LNCaP clone FGC (cell line): ENCODE results near the gene PVALB.

Experiments used
- DNase-seq: peaks from one replicate; pipeline ENCODE4 v3.0.0-alpha.2; 2011; ENCODE audit warnings: low read depth
- H3K4me3 ChIP-seq: 2 replicates; pipeline ENCODE4 v1.5.1; 2011; ENCODE audit warnings: mild to moderate bottlenecking, low read depth, low read length, control low read depth
- TF ChIP-seq, protein P1 (sequence below): IDR thresholded peaks from 2 replicates; pipeline ENCODE4 v1.5.1; 2012; ENCODE audit warnings: mild to moderate bottlenecking; ENCODE audit not compliant: control insufficient read depth, insufficient read depth; ENCODE audit errors: extremely low read depth

Gene PVALB

DNA sequence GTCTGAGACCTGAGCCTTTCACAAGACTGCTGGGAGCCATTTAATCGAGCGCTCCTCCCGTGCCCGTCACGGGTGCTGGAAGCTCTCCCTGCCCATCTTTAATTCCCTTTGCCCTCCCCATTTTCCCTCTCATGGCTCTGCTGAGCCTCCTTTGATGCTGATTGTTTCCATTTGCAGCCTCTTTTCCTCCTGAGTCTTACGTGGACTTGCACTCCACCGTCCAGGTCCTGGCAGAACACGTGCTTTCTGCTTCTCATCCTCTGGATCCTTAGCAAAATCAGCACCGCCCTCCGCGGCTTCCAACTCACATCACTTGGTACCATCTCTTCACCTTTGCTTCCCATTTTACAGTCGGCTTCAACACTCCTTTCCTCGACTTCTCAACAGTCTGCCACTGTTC, 48.2 kb downstream of the PVALB start:
- TF ChIP-seq, protein P1, sequence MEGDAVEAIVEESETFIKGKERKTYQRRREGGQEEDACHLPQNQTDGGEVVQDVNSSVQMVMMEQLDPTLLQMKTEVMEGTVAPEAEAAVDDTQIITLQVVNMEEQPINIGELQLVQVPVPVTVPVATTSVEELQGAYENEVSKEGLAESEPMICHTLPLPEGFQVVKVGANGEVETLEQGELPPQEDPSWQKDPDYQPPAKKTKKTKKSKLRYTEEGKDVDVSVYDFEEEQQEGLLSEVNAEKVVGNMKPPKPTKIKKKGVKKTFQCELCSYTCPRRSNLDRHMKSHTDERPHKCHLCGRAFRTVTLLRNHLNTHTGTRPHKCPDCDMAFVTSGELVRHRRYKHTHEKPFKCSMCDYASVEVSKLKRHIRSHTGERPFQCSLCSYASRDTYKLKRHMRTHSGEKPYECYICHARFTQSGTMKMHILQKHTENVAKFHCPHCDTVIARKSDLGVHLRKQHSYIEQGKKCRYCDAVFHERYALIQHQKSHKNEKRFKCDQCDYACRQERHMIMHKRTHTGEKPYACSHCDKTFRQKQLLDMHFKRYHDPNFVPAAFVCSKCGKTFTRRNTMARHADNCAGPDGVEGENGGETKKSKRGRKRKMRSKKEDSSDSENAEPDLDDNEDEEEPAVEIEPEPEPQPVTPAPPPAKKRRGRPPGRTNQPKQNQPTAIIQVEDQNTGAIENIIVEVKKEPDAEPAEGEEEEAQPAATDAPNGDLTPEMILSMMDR: no peak
- DNase-seq: no peak
- H3K4me3 ChIP-seq: no peak overlapping the region

DNA sequence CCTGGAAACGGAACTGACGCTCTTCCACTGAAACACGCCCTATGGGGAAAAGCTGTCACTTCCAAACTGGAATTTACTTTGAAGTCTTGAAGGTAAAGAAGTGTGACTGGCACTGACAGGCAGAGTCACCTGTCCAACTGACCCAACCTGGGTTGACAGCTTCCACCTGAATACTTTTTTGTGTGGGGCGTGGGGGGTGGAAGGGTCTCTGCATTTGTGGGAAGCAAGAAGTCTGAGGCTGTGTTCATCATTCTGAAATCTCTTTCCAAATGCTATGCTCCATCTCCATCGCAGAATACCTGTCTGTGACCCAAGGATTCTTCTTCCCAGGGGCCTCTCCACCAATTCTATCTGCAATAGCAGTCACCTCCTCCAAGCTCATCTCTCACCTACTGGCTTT, 48.7 kb downstream of the PVALB start:
- no peak overlapping the region for H3K4me3 ChIP-seq
- DNase-seq: no peak
- TF ChIP-seq, protein P1: no peak

DNA sequence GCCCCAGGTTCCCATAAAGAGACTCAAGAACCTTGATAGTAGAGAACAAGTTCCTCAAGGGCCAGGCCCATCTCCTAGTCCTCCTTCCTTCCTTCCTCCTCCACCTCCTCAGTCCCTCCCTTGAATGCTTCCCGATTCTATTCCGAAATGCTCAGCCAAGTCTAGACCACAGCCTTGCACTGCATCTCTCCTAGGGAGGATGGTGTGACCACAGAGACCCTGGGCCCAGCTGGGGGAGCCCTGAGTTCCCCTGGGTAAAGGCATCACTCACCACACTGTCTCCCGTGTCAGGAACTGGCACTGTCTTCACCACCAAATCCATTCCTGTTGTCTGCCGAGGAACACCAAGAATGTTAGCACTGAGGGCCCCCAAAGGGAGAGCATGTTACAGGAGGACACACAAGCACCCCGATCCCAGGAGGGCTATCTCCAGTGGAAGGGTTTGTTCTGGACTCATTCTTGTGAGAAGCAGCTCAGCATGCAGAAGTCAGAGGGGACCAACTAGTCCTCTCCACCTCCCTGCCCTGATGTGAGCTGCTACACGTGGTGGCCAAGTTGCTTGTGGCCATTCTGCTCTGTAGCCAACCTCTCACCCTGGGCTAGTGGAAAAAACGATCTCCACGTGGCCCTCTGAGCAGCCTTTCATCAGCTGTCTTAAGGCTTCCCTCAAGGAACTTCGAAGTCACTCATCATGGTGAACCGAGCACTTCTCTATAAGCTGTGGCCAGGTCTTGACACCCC, 49.6 kb downstream of the PVALB start:
- no peak for DNase-seq
- TF ChIP-seq, protein P1: no peak
- no peak overlapping the region for H3K4me3 ChIP-seq

DNA sequence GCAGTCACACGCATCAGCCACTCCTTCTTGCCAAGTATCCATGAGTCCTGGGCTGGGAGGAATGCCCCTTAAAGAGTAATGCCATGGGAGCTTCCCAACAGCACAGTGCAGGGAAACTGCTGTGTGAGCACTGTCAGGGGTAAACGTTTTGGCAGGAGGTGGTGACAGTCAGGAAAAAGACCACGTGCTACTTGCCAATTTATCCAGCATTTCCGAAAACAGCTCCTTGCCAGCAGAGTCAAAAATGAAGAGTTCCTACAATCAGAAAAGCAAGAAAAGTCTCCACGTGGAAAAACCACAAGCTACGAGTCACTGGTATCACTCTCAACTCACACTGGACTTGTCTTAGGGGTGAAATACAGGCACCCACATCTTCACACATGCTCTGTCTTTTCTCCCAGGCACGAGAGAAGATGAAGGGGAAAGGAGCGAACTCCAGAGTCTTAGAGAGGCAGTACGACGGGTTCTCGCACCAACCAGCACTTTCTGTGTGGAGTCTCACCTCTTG, 50.8 kb downstream of the PVALB start:
- no peak overlapping the region for H3K4me3 ChIP-seq
- TF ChIP-seq, protein P1: no peak
- no peak for DNase-seq

DNA sequence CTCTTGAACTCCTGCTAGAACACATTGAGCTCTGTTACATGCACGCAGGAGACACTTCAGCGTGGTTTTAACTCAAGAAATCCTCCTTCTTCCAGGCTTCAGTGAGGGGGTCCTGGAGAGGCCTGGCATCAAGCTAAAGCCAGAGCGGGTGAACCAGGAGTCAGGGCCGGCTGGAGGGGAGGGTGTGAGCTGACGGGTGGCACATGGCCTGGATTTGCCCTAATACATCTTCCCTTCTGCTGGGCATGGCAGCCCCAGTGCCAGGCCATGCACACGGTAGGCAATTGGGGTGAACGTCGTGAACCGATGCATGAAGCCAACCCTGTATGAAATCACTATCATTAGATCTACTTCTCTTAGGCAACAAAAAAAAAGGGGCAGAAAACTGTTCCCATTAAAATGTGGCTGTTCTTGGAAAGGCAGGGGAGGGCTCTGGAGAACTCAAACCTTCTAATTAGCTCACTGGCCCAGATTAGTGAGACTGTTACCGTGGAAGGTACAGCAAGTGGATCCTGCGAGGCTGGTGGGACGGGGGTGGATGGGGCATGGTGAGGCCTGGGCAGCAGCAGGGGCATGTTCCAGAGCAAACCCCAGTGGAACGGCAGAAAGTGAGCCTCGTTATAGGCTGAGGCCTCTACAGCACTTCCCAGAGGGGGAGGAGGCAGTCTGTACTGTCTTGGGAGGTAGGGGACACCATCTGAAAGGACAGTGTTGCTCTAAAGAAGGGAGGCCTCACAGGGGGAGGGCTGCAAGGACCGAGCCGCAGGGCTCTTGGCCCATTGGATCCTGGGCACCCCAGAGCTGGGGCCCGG, 51.5 kb downstream of the PVALB start:
- TF ChIP-seq, protein P1: no peak
- no peak overlapping the region for H3K4me3 ChIP-seq
- no peak for DNase-seq

DNA sequence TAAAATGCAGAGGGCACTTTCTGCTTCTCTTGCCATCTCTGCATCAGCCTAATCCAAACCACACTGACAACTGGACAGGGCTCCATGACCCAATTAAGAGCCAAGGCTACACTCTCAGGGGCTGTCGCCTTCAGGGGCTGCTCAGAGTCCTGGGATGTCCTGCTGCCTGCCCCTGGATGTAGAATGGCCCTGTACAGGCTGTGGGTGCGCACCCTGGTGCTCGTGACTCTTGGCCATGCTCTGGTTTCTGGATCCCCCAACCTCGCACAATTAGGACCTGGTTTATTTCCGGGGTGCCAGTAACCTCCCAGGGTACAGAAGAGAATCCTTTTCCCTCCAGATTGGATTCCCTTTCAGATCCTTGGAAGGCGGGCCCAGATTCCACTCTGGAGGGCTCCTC, 52.2 kb downstream of the PVALB start:
- no peak overlapping the region for H3K4me3 ChIP-seq
- TF ChIP-seq, protein P1: no peak
- DNase-seq: no peak

DNA sequence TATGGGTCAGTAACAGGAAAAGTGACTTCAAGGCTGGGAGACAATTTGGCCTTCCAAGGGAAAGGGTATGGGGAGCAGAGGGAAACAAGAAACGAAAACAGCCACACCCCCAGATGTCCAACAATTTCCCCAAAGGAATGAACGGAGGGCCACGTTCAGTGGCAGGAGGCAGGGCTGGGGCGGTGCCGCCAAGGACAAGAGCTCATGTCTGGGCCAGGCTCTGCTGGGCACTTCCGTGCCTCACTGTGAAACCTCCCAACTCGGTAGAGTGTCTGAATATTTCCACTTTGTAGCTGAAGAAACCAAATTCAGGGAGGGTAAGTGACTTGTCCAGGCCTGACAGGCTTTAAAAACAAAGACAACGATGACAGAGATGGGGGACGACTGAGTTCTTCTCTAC, 52.8 kb downstream of the PVALB start:
- no peak for DNase-seq
- TF ChIP-seq, protein P1: no peak

More for the DNA sequence above, 52.8 kb downstream of the PVALB start:
- no peak overlapping the region for H3K4me3 ChIP-seq
